Breast epithelium (tissue), 4 donors: ENCODE data around the gene TOR3A. TPM values are rescaled to one million over a fixed set of nuclear protein-coding genes. Genes with fewer than 3 reads are reported as not detected.

Experiments
- DNase-seq, 2 donors: peaks; one replicate each; pipeline ENCODE4 v3.0.0-alpha.2; 2019; ENCODE audit warnings: low spot score in 2 of 2
- H3K27ac ChIP-seq, 2 donors: fragments of 200-600 bp; sonication (generic) in 1 of 2; one replicate each; pipeline ENCODE4 v1.5.1; 2016 to 2019; ENCODE audit warnings: mild to moderate bottlenecking in 1 of 2
- H3K27me3 ChIP-seq, 2 donors: fragments of 200-600 bp; sonication (generic) in 1 of 2; one replicate each; pipeline versions ENCODE4 v1.5.1 to v1.6.0; 2017 to 2019; ENCODE audit warnings: control low read depth in 1 of 2, mild to moderate bottlenecking in 1 of 2
- H3K36me3 ChIP-seq: fragments of 200-600 bp; one replicate; pipeline ENCODE4 v1.5.1; 2019
- H3K4me1 ChIP-seq, 2 donors: fragments of 200-600 bp; sonication (generic); one replicate each; pipeline ENCODE4 v1.5.1; 2016 to 2019; ENCODE audit warnings: control low read depth in 1 of 2
- H3K4me3 ChIP-seq, 3 donors: fragments of 200-600 bp; sonication (generic); 1 replicate in 2 of 3; 2 replicates in 1 of 3; pipeline ENCODE4 v1.5.1; 2016 to 2019; ENCODE audit warnings: mild to moderate bottlenecking in 3 of 3, moderate library complexity in 2 of 3
- H3K9me3 ChIP-seq, 2 donors: fragments of 200-600 bp; sonication (generic) in 1 of 2; one replicate each; pipeline ENCODE4 v1.5.1; 2016 to 2019; ENCODE audit warnings: control low read depth in 1 of 2
- POLR2A ChIP-seq: fragments of 450-650 bp; IDR thresholded peaks from one replicate; pipeline ENCODE4 v1.6.1; 2016; ENCODE audit warnings: antibody characterized with exemption, mild to moderate bottlenecking, moderate library complexity
- POLR2AphosphoS5 ChIP-seq, 3 donors: sonication (generic); formaldehyde crosslinking; IDR thresholded peaks; one replicate each; pipeline ENCODE4 v1.6.1; 2017; ENCODE audit warnings: antibody characterized with exemption in 3 of 3
- intact Hi-C: fragments of 100-400 bp; cut with DNase I; formaldehyde crosslinking; loops from one replicate; pipeline ENCODE4 v1.15.1; 2023; ENCODE audit warnings: low total_unique reads
- total RNA-seq, 3 donors: library from RNA; depleted of rRNA; stranded (reverse); fragments of >200 nt; gene quantifications; one replicate each; pipeline ENCODE4 v1.1.0, GENCODE V29; 2016
- TF ChIP-seq, protein P1 (sequence below), 3 donors: fragments of 450-650 bp; IDR thresholded peaks; one replicate each; pipeline ENCODE4 v1.5.1; 2016 to 2017; ENCODE audit warnings: antibody characterized with exemption in 3 of 3, mild to moderate bottlenecking in 3 of 3, moderate library complexity in 3 of 3

The TOR3A gene
- total RNA-seq, 3 donors from 2014 or later: 32.8 to 50.5 (median 35.6) TPM

DNA sequence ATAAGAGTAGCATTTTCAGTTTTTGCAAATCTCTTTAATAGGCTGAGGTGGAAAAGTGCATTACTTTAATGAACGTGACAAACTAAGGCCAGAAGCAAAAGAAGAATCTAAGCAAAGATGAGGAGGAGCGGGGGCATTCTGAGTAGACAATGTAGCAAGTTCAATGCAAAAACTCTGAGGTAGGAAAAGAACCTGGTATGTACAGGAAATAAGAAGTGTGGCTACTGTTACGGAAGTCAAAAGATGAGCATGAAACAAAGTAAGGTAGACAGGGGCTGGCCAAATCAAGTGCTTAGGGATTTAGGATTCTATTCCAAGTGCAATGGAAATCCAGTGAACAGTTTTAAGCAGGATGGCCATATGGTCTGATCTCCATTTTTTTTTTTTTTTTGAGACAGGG is 63.7 kb downstream of the TOR3A start:
- TF ChIP-seq, protein P1, sequence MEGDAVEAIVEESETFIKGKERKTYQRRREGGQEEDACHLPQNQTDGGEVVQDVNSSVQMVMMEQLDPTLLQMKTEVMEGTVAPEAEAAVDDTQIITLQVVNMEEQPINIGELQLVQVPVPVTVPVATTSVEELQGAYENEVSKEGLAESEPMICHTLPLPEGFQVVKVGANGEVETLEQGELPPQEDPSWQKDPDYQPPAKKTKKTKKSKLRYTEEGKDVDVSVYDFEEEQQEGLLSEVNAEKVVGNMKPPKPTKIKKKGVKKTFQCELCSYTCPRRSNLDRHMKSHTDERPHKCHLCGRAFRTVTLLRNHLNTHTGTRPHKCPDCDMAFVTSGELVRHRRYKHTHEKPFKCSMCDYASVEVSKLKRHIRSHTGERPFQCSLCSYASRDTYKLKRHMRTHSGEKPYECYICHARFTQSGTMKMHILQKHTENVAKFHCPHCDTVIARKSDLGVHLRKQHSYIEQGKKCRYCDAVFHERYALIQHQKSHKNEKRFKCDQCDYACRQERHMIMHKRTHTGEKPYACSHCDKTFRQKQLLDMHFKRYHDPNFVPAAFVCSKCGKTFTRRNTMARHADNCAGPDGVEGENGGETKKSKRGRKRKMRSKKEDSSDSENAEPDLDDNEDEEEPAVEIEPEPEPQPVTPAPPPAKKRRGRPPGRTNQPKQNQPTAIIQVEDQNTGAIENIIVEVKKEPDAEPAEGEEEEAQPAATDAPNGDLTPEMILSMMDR (IDR thresholded peaks at IDR 0.05): no peak
- TF ChIP-seq POLR2A (no peak), POLR2AphosphoS5 (IDR thresholded peaks at IDR 0.05) (no peak)
- DNase-seq: no peak

More for the DNA sequence above, 63.7 kb downstream of the TOR3A start:
- Histone ChIP-seq H3K36me3 (no peaks in the 10 kb centered on the region), H3K4me1 (peaks cover 0 to 5% of the 10 kb centered on the region in 2 donors), H3K27me3 (no peaks in the 10 kb centered on the region), H3K27ac (no peak overlapping the region), H3K4me3 (no peak overlapping the region), H3K9me3 (peaks cover 0 to 6% of the 10 kb centered on the region in 2 donors)
- intact Hi-C loops: no loop called here

Other genes starting within 250 kb of the TOR3A start
- 100 to 1,000 TPM in 1 of 3 donors, 10 to 100 TPM in 2; 25.2 to 137 (median 30.2) TPM for gene ANGPTL1, start 211.0 kb upstream of the TOR3A start, total RNA-seq
- gene FAM20B, start 56.2 kb upstream of the TOR3A start, total RNA-seq: 10 to 100 TPM; 24.3 to 28.8 (median 28.0) TPM
- 10 to 100 TPM; 23.9 to 27.4 (median 24.3) TPM for gene ABL2, start 147.6 kb downstream of the TOR3A start, total RNA-seq
- 10 to 100 TPM; 18.7 to 28.2 (median 22.4) TPM for gene SOAT1, start 211.7 kb downstream of the TOR3A start, total RNA-seq